Measurements from ENCODE around the gene PSG5. TPM values are rescaled to one million over a fixed set of nuclear protein-coding genes. Genes with fewer than 3 reads are reported as not detected.
"Not testable (repeated sequence)": the region's sequence is repeated elsewhere in the genome, so short reads cannot be mapped to it uniquely, and the experiment has no call there.

PSG5 gene
- polyA plus RNA-seq, 1 of the 3 experiments (the other 2 are of a cell fraction), result 70.3 TPM

DNA sequence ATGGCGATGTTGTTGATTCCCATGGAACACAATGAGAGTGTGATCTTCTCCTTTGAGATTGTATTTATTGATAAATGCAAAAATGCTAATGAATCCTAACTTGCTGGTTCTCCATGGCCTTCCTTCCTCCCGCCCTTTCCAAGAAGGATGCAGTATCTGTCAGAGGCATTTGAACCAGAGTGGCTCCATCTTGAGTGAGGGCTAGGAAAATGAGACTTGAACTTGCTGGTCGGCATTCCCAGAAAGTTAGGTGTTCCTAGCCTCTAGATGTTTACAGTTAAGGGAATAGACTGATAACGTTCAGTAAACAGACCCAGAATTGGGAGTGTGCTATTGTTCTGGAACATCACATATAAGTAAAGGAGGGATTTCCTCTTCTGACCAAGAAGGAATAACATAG, 59.6 kb downstream of the PSG5 start:
- peak overlapping the region; percentile 65 to 98; a peak in 3 of 4 replicates for H3K27ac ChIP-seq (ENCODE audit: low read depth in 2 of 2, low read length in 1 of 2)
- H4K20me1 ChIP-seq (ENCODE audit: insufficient read depth), result no peaks in the 10 kb centered on the region
- peak overlapping the region; percentile 74 for H3K4me2 ChIP-seq
- TF ChIP-seq TCF12 (IDR thresholded peaks at IDR 0.05), result no peak
- TF ChIP-seq YY1 (IDR thresholded peaks at IDR 0.05; ENCODE audit: low read depth), result 0 out of 2 replicates have a peak, but pooled peaks have one; percentile 19
- POLR2A ChIA-PET, result no interaction called here
- no peaks in the 10 kb centered on the region for H3K9me2 ChIP-seq
- H3K27me3 ChIP-seq (ENCODE audit: insufficient read depth), result no peaks in the 10 kb centered on the region
- H3K4me3 ChIP-seq (ENCODE audit: low read depth in 2 of 2, low read length in 1 of 2), result 0 out of 4 replicates have a peak overlapping the region, but pooled peaks of 1 of the 2 experiments have one; percentile 29
- H3F3A ChIP-seq (replicated peaks; ENCODE audit: insufficient read depth), result peaks cover 34% of the 10 kb centered on the region
- peak overlapping the region; percentile 68 for H2AFZ ChIP-seq (ENCODE audit: low read depth)
- peaks cover 0 to 15% of the 10 kb centered on the region in 2 experiments; a peak in 3 of 4 replicates for H3K4me1 ChIP-seq (ENCODE audit: control insufficient read depth in 1 of 2, insufficient read depth in 2 of 2, low read depth in 1 of 2, low read length in 1 of 2)
- no peaks in the 10 kb centered on the region for H3K36me3 ChIP-seq (replicated peaks in 1 of 2; ENCODE audit: control insufficient read depth in 1 of 2, insufficient read depth in 2 of 2, low read length in 1 of 2)
- CTCF ChIA-PET, result no interaction called here
- H3K9me3 ChIP-seq, result no peaks in the 10 kb centered on the region
- DNase-seq, result no peak
- H3K79me2 ChIP-seq (ENCODE audit: insufficient read depth), result peaks cover 3% of the 10 kb centered on the region; the same call in 1 of the 2 replicates
- H3K9ac ChIP-seq, result peak overlapping the region; percentile 83
- WGBS (ENCODE audit: low lambda C conversion rate), result 39% methylated on average over 4 of the region's 4 CpGs

GRCh38 chr19:43124360-43124759, 62.0 kb downstream of the PSG5 start:
- DNase-seq, result no peak
- Histone ChIP-seq H3K4me1 (ENCODE audit: control insufficient read depth in 1 of 2, insufficient read depth in 2 of 2, low read depth in 1 of 2, low read length in 1 of 2) (peaks cover 0 to 32% of the 10 kb centered on the region in 2 experiments; a peak in 3 of 4 replicates), H3K9me2 (no peaks in the 10 kb centered on the region), H3K9ac (no peak overlapping the region), H3K4me3 (ENCODE audit: low read depth in 2 of 2, low read length in 1 of 2) (no peak overlapping the region), H3K27ac (ENCODE audit: low read depth in 2 of 2, low read length in 1 of 2) (peak overlapping the region in 1 of 2 experiments; percentile 98; a peak in 1 of 4 replicates), H4K20me1 (ENCODE audit: insufficient read depth) (no peaks in the 10 kb centered on the region), H3K4me2 (no peak overlapping the region), H3F3A (replicated peaks; ENCODE audit: insufficient read depth) (peaks cover 52% of the 10 kb centered on the region), H3K79me2 (ENCODE audit: insufficient read depth) (peaks cover 5% of the 10 kb centered on the region; the same call in 1 of the 2 replicates), H3K9me3 (no peaks in the 10 kb centered on the region), H3K27me3 (ENCODE audit: insufficient read depth) (no peaks in the 10 kb centered on the region), H2AFZ (ENCODE audit: low read depth) (no peak overlapping the region), H3K36me3 (replicated peaks in 1 of 2; ENCODE audit: control insufficient read depth in 1 of 2, insufficient read depth in 2 of 2, low read length in 1 of 2) (no peaks in the 10 kb centered on the region)
- CTCF ChIA-PET, result no interaction called here
- TF ChIP-seq, protein P1, sequence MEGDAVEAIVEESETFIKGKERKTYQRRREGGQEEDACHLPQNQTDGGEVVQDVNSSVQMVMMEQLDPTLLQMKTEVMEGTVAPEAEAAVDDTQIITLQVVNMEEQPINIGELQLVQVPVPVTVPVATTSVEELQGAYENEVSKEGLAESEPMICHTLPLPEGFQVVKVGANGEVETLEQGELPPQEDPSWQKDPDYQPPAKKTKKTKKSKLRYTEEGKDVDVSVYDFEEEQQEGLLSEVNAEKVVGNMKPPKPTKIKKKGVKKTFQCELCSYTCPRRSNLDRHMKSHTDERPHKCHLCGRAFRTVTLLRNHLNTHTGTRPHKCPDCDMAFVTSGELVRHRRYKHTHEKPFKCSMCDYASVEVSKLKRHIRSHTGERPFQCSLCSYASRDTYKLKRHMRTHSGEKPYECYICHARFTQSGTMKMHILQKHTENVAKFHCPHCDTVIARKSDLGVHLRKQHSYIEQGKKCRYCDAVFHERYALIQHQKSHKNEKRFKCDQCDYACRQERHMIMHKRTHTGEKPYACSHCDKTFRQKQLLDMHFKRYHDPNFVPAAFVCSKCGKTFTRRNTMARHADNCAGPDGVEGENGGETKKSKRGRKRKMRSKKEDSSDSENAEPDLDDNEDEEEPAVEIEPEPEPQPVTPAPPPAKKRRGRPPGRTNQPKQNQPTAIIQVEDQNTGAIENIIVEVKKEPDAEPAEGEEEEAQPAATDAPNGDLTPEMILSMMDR (IDR thresholded peaks at IDR 0.05), result peak; percentile 45; the same call in 1 of the 2 replicates
- no peak for TF ChIP-seq RAD21 (IDR thresholded peaks at IDR 0.05; ENCODE audit: low read length)
- TF ChIP-seq CHD2 (IDR thresholded peaks at IDR 0.05; ENCODE audit: low read length, partially characterized antibody), result no peak
- TF ChIP-seq MEF2A (IDR thresholded peaks at IDR 0.05; ENCODE audit: borderline replicate concordance, low read depth), result no peak
- POLR2A ChIA-PET, result no interaction called here
- WGBS (ENCODE audit: low lambda C conversion rate), result 52% methylated on average over 2 of the region's 2 CpGs

DNA sequence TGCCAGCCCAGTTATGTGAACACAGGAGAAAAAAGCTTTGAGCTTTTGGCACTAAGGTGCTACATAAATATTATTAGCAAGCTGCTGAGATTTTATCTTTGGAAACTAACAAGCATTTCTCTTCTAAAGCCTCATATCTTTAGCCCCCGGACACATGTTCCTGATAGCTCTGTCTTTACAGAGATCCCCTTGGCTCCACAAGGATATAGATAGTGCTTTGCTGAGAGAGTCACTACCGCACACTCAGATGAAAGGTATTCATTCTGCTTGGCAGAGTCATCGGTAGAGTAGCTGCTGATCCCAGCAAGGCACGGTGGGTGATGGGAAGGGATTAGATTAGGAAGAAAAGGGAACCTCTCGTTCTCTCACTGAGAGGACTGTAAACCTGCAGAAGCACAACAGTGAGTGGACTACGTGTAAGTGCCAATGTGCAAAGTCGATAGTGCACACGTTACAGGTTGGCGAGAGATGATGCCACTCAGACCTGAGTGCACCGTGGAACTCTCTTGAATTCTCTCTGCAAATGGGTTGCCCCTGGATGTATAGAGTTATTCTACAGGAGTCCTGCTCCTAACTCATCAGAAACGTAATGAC, 65.8 kb downstream of the PSG5 start:
- POLR2A ChIA-PET; H3K9me2 ChIP-seq; H3K4me3 ChIP-seq (ENCODE audit: low read depth in 2 of 2, low read length in 1 of 2); H3K27me3 ChIP-seq (ENCODE audit: insufficient read depth); H3K36me3 ChIP-seq (replicated peaks in 1 of 2; ENCODE audit: control insufficient read depth in 1 of 2, insufficient read depth in 2 of 2, low read length in 1 of 2); DNase-seq; CTCF ChIA-PET; H2AFZ ChIP-seq (ENCODE audit: low read depth); H3K9me3 ChIP-seq; H4K20me1 ChIP-seq (ENCODE audit: insufficient read depth); H3K79me2 ChIP-seq (ENCODE audit: insufficient read depth): not testable (repeated sequence)
- peaks cover 26% of the 10 kb centered on the region for H3F3A ChIP-seq (replicated peaks; ENCODE audit: insufficient read depth)
- peak overlapping the region; percentile 74 for H3K9ac ChIP-seq
- H3K4me2 ChIP-seq, result peak overlapping the region; percentile 61; the same call in 1 of the 2 replicates
- H3K4me1 ChIP-seq (ENCODE audit: control insufficient read depth in 1 of 2, insufficient read depth in 2 of 2, low read depth in 1 of 2, low read length in 1 of 2), result peaks cover 0 to 24% of the 10 kb centered on the region in 2 experiments; a peak in 1 of 4 replicates
- H3K27ac ChIP-seq (ENCODE audit: low read depth in 2 of 2, low read length in 1 of 2), result peak overlapping the region; percentile 65 to 94; a peak in 3 of 4 replicates
- WGBS (ENCODE audit: low lambda C conversion rate), result 4% methylated on average over 11 of the region's 11 CpGs
- TF ChIP-seq TCF12 (IDR thresholded peaks at IDR 0.05) (peak; percentile 93), POLR2AphosphoS5 (IDR thresholded peaks at IDR 0.05; ENCODE audit: low read depth, low read length) (peak; percentile 66), MEF2A (IDR thresholded peaks at IDR 0.05; ENCODE audit: borderline replicate concordance, low read depth) (peak; percentile 48; the same call in 1 of the 2 replicates), FOXM1 (IDR thresholded peaks at IDR 0.05; ENCODE audit: low read depth) (peak; percentile 80; the same call in 1 of the 2 replicates), PBX3 (IDR thresholded peaks at IDR 0.05) (peak; percentile 79), JUND (IDR thresholded peaks at IDR 0.05) (peak; percentile 93), TEAD4 (IDR thresholded peaks at IDR 0.05; ENCODE audit: borderline replicate concordance, insufficient read depth) (peak; percentile 94), RXRA (IDR thresholded peaks at IDR 0.05; ENCODE audit: borderline replicate concordance, low read depth) (peak; percentile 67; the same call in 1 of the 2 replicates), EP300 (IDR thresholded peaks at IDR 0.05; ENCODE audit: borderline replicate concordance in 1 of 2, low read depth in 1 of 2, low read length in 1 of 2) (peak in 1 of 2 experiments; percentile 98; a peak in 2 of 4 replicates), NFIC (IDR thresholded peaks at IDR 0.05; ENCODE audit: borderline replicate concordance) (peak; percentile 93)
- TF ChIP-seq, protein P2, sequence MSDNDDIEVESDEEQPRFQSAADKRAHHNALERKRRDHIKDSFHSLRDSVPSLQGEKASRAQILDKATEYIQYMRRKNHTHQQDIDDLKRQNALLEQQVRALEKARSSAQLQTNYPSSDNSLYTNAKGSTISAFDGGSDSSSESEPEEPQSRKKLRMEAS (IDR thresholded peaks at IDR 0.05; ENCODE audit: low read depth), result peak; percentile 54; the same call in 1 of the 2 replicates
- TF ChIP-seq, protein P3, sequence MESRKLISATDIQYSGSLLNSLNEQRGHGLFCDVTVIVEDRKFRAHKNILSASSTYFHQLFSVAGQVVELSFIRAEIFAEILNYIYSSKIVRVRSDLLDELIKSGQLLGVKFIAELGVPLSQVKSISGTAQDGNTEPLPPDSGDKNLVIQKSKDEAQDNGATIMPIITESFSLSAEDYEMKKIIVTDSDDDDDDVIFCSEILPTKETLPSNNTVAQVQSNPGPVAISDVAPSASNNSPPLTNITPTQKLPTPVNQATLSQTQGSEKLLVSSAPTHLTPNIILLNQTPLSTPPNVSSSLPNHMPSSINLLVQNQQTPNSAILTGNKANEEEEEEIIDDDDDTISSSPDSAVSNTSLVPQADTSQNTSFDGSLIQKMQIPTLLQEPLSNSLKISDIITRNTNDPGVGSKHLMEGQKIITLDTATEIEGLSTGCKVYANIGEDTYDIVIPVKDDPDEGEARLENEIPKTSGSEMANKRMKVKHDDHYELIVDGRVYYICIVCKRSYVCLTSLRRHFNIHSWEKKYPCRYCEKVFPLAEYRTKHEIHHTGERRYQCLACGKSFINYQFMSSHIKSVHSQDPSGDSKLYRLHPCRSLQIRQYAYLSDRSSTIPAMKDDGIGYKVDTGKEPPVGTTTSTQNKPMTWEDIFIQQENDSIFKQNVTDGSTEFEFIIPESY (IDR thresholded peaks at IDR 0.05; ENCODE audit: borderline replicate concordance, low read depth), result peak; percentile 80

Data from SK-N-SH (cell line).